Measurements from ENCODE around the gene NPM1. TPM values are rescaled to one million over a fixed set of nuclear protein-coding genes. Genes with fewer than 3 reads are reported as not detected.

The NPM1 gene
- total RNA-seq, 1 donor from 2014 or later: 1,016 TPM

DNA sequence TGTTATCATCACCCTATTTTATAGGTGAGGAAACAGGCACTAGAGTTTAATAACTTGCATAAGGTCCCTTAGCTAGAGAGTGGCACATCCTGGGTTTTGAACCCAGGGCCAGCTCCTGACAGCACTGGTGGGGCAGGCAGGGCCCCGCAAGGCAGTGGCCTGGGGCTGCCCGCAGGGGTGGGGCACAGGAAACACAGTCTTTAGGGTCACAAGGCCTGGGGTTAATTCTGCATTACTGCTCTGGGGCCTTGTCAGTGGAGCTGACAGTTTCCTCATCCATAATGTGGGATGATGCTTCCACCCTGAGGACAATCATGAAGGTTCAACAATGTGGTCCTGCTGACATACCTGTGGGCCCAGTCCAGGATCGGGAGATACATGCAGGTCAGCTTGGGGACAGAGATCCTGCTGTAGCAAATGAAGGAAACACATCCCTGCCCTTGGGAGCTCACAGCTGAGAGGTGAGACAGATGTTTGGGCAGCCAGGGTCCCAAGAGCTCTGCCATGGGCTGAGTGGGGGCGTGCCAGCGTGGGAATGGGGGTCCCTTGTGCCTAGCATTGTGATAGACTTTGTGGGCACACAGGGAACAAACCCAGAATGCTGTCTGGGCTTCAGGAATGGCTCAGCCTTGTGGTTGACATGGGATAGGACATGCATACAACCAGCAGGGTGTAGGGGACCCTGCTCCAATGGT, 46.5 kb downstream of the NPM1 start:
- Mint-ChIP-seq H3K4me1 (ENCODE audit: unreplicated experiment) (peaks cover 6% of the 10 kb centered on the region), H3K27me3 (ENCODE audit: unreplicated experiment) (peaks cover 12% of the 10 kb centered on the region), H3K9me3 (ENCODE audit: unreplicated experiment) (no peaks in the 10 kb centered on the region), H3K36me3 (ENCODE audit: low read depth, unreplicated experiment) (peaks cover 4% of the 10 kb centered on the region), H3K27ac (ENCODE audit: unreplicated experiment) (no peak overlapping the region), H3K4me3 (ENCODE audit: unreplicated experiment) (no peak overlapping the region)
- DNase-seq (ENCODE audit: low spot score): no peak
- TF ChIP-seq CTCF (IDR thresholded peaks at IDR 0.05; ENCODE audit: unreplicated experiment): no peak

GRCh38 chr5:171434874-171435273, 47.2 kb downstream of the NPM1 start:
- no peaks in the 10 kb centered on the region for H3K9me3 Mint-ChIP-seq (ENCODE audit: unreplicated experiment)
- H3K4me1 Mint-ChIP-seq (ENCODE audit: unreplicated experiment): peaks cover 6% of the 10 kb centered on the region
- peaks cover 4% of the 10 kb centered on the region for H3K36me3 Mint-ChIP-seq (ENCODE audit: low read depth, unreplicated experiment)
- H3K27me3 Mint-ChIP-seq (ENCODE audit: unreplicated experiment): peaks cover 12% of the 10 kb centered on the region
- no peak for DNase-seq (ENCODE audit: low spot score)
- H3K4me3 Mint-ChIP-seq (ENCODE audit: unreplicated experiment): no peak overlapping the region
- H3K27ac Mint-ChIP-seq (ENCODE audit: unreplicated experiment): no peak overlapping the region
- no peak for TF ChIP-seq CTCF (IDR thresholded peaks at IDR 0.05; ENCODE audit: unreplicated experiment)

- no peak for TF ChIP-seq CTCF (IDR thresholded peaks at IDR 0.05; ENCODE audit: unreplicated experiment)
- no peak overlapping the region for H3K27ac Mint-ChIP-seq (ENCODE audit: unreplicated experiment)
- H3K9me3 Mint-ChIP-seq (ENCODE audit: unreplicated experiment): no peaks in the 10 kb centered on the region
- peaks cover 9% of the 10 kb centered on the region for H3K27me3 Mint-ChIP-seq (ENCODE audit: unreplicated experiment)
- peaks cover 6% of the 10 kb centered on the region for H3K4me1 Mint-ChIP-seq (ENCODE audit: unreplicated experiment)
- peaks cover 2% of the 10 kb centered on the region for H3K36me3 Mint-ChIP-seq (ENCODE audit: low read depth, unreplicated experiment)
- no peak overlapping the region for H3K4me3 Mint-ChIP-seq (ENCODE audit: unreplicated experiment)
- no peak for DNase-seq (ENCODE audit: low spot score)
These were observed 48.3 kb downstream of the NPM1 start for GRCh38 chr5:171435908-171436307.

- Mint-ChIP-seq H3K27ac (ENCODE audit: unreplicated experiment) (no peak overlapping the region), H3K27me3 (ENCODE audit: unreplicated experiment) (peaks cover 8% of the 10 kb centered on the region), H3K4me3 (ENCODE audit: unreplicated experiment) (no peak overlapping the region), H3K4me1 (ENCODE audit: unreplicated experiment) (peaks cover 6% of the 10 kb centered on the region), H3K36me3 (ENCODE audit: low read depth, unreplicated experiment) (no peaks in the 10 kb centered on the region), H3K9me3 (ENCODE audit: unreplicated experiment) (no peaks in the 10 kb centered on the region)
- no peak for TF ChIP-seq CTCF (IDR thresholded peaks at IDR 0.05; ENCODE audit: unreplicated experiment)
- no peak for DNase-seq (ENCODE audit: low spot score)
These were observed 49.2 kb downstream of the NPM1 start for GRCh38 chr5:171436804-171437285.

- Mint-ChIP-seq H3K27ac (ENCODE audit: unreplicated experiment) (no peak overlapping the region), H3K9me3 (ENCODE audit: unreplicated experiment) (no peaks in the 10 kb centered on the region), H3K36me3 (ENCODE audit: low read depth, unreplicated experiment) (no peaks in the 10 kb centered on the region), H3K27me3 (ENCODE audit: unreplicated experiment) (peaks cover 10% of the 10 kb centered on the region), H3K4me3 (ENCODE audit: unreplicated experiment) (no peak overlapping the region), H3K4me1 (ENCODE audit: unreplicated experiment) (peaks cover 6% of the 10 kb centered on the region)
- DNase-seq (ENCODE audit: low spot score): no peak
- TF ChIP-seq CTCF (IDR thresholded peaks at IDR 0.05; ENCODE audit: unreplicated experiment): no peak
These were observed 49.7 kb downstream of the NPM1 start for GRCh38 chr5:171437286-171437821.
